ENCODE measurements around the gene ZNF839. TPM values are rescaled to one million over a fixed set of nuclear protein-coding genes. Genes with fewer than 3 reads are reported as not detected.

Gene ZNF839
- total and polyA plus RNA-seq, 8 donors, result 5.5 to 116 (median 12.4) TPM

GRCh38 chr14:102341566-102341965, 22.0 kb downstream of the ZNF839 start:
- Histone ChIP-seq H3K4me1 (no peaks in the 10 kb centered on the region), H3K27ac (no peak overlapping the region), H3K27me3 (no peaks in the 10 kb centered on the region), H3K9me3 (no peaks in the 10 kb centered on the region), H3K4me3 (no peak overlapping the region), H3K36me3 (peaks cover 47 to 99% (median 97%) of the 10 kb centered on the region in 4 donors)
- TF ChIP-seq EP300 (IDR thresholded peaks at IDR 0.05), result no peak
- TF ChIP-seq POLR2A (IDR thresholded peaks at IDR 0.05), result no peak
- TF ChIP-seq POLR2AphosphoS5 (IDR thresholded peaks at IDR 0.05), result no peak
- TF ChIP-seq CTCF (IDR thresholded peaks at IDR 0.05), result no peak
- no peak for DNase-seq
- intact Hi-C loops (cut with DNase I; ENCODE audit: low total_unique reads), result no loop called here
- 82 to 99% (median 95%) methylated on average over 5 to 8 of the region's 8 CpGs for WGBS, 5 donors

- Histone ChIP-seq H3K36me3 (peaks cover 47 to 99% (median 97%) of the 10 kb centered on the region in 4 donors), H3K27ac (no peak overlapping the region), H3K4me1 (no peaks in the 10 kb centered on the region), H3K9me3 (no peaks in the 10 kb centered on the region), H3K27me3 (no peaks in the 10 kb centered on the region), H3K4me3 (no peak overlapping the region)
- WGBS, 5 donors, result 81 to 90% (median 86%) methylated on average over 5 of the region's 5 CpGs
- intact Hi-C loops (cut with DNase I; ENCODE audit: low total_unique reads), result no loop called here
- TF ChIP-seq POLR2A (IDR thresholded peaks at IDR 0.05) (no peak), POLR2AphosphoS5 (IDR thresholded peaks at IDR 0.05) (no peak), EP300 (IDR thresholded peaks at IDR 0.05) (no peak), CTCF (IDR thresholded peaks at IDR 0.05) (no peak)
- no peak for DNase-seq
Measured at GRCh38 chr14:102342238-102342637, 22.7 kb downstream of the ZNF839 start.

- no peak for TF ChIP-seq POLR2A (IDR thresholded peaks at IDR 0.05)
- no peak for TF ChIP-seq EP300 (IDR thresholded peaks at IDR 0.05)
- no peak for TF ChIP-seq POLR2AphosphoS5 (IDR thresholded peaks at IDR 0.05)
- no peak for TF ChIP-seq CTCF (IDR thresholded peaks at IDR 0.05)
- no peak overlapping the region for H3K4me3 ChIP-seq
- no peak overlapping the region for H3K27ac ChIP-seq
- no peak for DNase-seq
- no peaks in the 10 kb centered on the region for H3K9me3 ChIP-seq
- peaks cover 58 to 99% (median 98%) of the 10 kb centered on the region in 4 donors for H3K36me3 ChIP-seq
- intact Hi-C loops (cut with DNase I; ENCODE audit: low total_unique reads), result no loop called here
- no peaks in the 10 kb centered on the region for H3K27me3 ChIP-seq
- no peaks in the 10 kb centered on the region for H3K4me1 ChIP-seq
- 82 to 94% (median 90%) methylated on average over 7 of the region's 7 CpGs for WGBS, 5 donors
Measured at GRCh38 chr14:102344084-102344483, 24.5 kb downstream of the ZNF839 start.

- no peak overlapping the region for H3K27ac ChIP-seq
- no peak for DNase-seq
- H3K27me3 ChIP-seq, result no peaks in the 10 kb centered on the region
- H3K4me1 ChIP-seq, result no peaks in the 10 kb centered on the region
- WGBS, 5 donors, result 86 to 93% (median 92%) methylated on average over 5 of the region's 5 CpGs
- no peak for TF ChIP-seq CTCF (IDR thresholded peaks at IDR 0.05)
- no peak for TF ChIP-seq POLR2A (IDR thresholded peaks at IDR 0.05)
- TF ChIP-seq POLR2AphosphoS5 (IDR thresholded peaks at IDR 0.05), result no peak
- no peak for TF ChIP-seq EP300 (IDR thresholded peaks at IDR 0.05)
- intact Hi-C loops (cut with DNase I; ENCODE audit: low total_unique reads), result no loop called here
- no peaks in the 10 kb centered on the region for H3K9me3 ChIP-seq
- peaks cover 60 to 99% (median 98%) of the 10 kb centered on the region in 4 donors for H3K36me3 ChIP-seq
- H3K4me3 ChIP-seq, result no peak overlapping the region
Measured at GRCh38 chr14:102344485-102344884, 24.9 kb downstream of the ZNF839 start.
